ENCODE results near the gene MSMP. TPM values are rescaled to one million over a fixed set of nuclear protein-coding genes. Genes with fewer than 3 reads are reported as not detected.

Gene MSMP
- total RNA-seq, 2 experiments from 2014 or later: 2.3 to 4.1 TPM

DNA sequence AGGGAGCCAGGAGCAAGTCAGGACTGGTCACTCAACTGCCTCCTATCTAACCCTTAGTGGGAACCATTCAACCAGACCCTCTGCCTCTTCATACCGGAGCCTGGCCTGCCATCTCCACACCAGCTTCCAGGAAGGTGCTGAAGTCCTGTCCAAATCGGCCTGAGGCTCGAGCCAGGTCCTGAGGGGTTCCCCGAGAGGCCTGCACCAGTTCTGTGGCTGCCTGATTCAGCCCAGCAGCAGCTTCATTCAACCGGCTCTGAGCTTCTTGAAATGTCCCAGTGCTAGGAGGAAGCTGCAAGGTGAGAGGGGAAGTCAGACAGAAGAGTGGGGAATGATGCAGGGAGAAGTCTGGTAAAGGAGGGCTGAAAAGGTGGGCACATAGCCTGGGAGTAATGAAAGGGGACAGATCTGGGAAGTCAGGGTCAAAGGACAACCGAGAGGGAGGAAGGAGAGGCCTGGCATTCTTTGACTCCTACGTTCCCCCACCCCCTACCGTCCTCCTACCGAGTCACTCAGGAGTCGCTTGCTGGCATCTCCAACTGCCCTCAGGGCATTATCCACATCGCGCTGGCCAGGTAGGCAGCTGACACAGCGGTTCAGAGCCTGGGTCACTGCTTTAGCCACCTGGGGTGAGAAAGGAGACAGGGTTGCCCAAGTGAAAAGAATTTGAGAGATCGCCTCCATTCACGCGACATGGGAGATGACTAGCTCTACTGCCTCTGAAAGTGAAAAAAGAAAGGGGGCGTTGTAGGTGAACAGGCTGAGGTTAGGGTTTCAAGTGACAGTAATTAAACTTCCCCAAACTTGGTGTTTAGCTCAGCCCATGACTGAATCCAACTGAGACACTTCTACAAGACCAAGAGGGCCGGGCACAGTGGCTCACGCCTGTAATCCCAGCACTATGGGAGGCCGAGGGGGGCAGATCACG lies 42.3 kb downstream of the MSMP start:
- BruUV-seq (replicated peaks): no TSS peak
- DNase-seq (ENCODE audit: low spot score): no peak
- no peaks in the 10 kb centered on the region for H4K20me1 ChIP-seq (ENCODE audit: insufficient read depth, low read length)
- H2AFZ ChIP-seq (ENCODE audit: low read length): no peak overlapping the region
- intact Hi-C loops (cut with micrococcal nuclease; ENCODE audit: unreplicated experiment): no loop called here
- no peaks in the 10 kb centered on the region for H3K9me2 ChIP-seq (ENCODE audit: insufficient read depth, low read length)
- H3K9me3 ChIP-seq (ENCODE audit: low read length): no peaks in the 10 kb centered on the region
- no peak overlapping the region for H3K4me2 ChIP-seq (ENCODE audit: low read length)
- no peak overlapping the region for H3K27ac ChIP-seq (ENCODE audit: low read depth, low read length, poor library complexity, severe bottlenecking)
- no peaks in the 10 kb centered on the region for H3K79me2 ChIP-seq (ENCODE audit: insufficient read depth, low read depth, low read length)
- peaks cover 95% of the 10 kb centered on the region for H3K36me3 ChIP-seq (ENCODE audit: insufficient read depth, low read length)
- H3K4me3 ChIP-seq (ENCODE audit: low read depth, low read length, poor library complexity, severe bottlenecking): no peak overlapping the region
- ChIA-PET POLR2A (no interaction called here), CTCF (ENCODE audit: unreplicated experiment) (interaction anchor here (0.6 kb wide), 1 partner anchor 13 kb away, joined by 3 read pairs; no protein-coding TSS in a partner anchor)
- no peaks in the 10 kb centered on the region for H3K4me1 ChIP-seq (ENCODE audit: insufficient read depth, low read length, poor library complexity, severe bottlenecking)
- TF ChIP-seq EZH2phosphoT487 (IDR thresholded peaks at IDR 0.05; ENCODE audit: borderline replicate concordance, low read depth, low read length): no peak
- TF ChIP-seq, protein P1, sequence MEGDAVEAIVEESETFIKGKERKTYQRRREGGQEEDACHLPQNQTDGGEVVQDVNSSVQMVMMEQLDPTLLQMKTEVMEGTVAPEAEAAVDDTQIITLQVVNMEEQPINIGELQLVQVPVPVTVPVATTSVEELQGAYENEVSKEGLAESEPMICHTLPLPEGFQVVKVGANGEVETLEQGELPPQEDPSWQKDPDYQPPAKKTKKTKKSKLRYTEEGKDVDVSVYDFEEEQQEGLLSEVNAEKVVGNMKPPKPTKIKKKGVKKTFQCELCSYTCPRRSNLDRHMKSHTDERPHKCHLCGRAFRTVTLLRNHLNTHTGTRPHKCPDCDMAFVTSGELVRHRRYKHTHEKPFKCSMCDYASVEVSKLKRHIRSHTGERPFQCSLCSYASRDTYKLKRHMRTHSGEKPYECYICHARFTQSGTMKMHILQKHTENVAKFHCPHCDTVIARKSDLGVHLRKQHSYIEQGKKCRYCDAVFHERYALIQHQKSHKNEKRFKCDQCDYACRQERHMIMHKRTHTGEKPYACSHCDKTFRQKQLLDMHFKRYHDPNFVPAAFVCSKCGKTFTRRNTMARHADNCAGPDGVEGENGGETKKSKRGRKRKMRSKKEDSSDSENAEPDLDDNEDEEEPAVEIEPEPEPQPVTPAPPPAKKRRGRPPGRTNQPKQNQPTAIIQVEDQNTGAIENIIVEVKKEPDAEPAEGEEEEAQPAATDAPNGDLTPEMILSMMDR (conservative IDR thresholded peaks at IDR 0.05; ENCODE audit: low read length): no peak

DNA sequence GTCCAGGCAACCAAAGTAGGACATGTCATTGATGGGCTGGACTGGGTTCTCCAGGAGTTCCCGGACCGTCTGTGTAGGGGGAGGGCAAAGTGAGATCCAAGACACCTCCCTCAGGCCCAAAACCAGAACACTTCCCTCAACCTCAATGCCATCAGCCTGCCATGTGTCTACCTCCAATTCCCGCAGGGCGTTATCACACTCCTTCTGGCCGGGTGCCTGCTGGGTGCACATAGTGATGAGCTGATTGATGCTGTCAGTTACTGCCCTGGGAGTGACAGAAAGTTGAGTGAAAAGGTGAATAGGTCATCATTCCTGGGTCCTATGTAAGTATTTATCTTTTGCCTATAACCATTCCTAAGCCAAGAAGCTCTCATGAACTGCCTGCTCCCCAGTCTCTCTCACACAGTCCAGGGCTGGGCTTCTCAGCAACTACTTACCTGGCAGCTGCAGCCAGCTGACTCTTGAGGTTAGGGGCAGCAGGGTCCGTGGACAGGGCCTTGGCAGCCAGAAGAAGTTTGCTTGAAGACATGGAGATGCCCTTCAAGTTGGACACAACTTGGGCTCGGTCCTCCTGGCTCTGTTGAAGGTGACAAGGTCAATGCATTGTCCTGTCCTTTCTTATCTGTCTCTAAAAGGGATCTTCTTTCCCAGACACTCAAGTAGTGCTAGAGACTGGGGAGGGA lies 43.1 kb downstream of the MSMP start:
- no peak overlapping the region for H3K4me2 ChIP-seq (ENCODE audit: low read length)
- no peak overlapping the region for H3K27ac ChIP-seq (ENCODE audit: low read depth, low read length, poor library complexity, severe bottlenecking)
- BruUV-seq (replicated peaks): TSS peak; percentile 48
- no peaks in the 10 kb centered on the region for H3K9me2 ChIP-seq (ENCODE audit: insufficient read depth, low read length)
- no peak for TF ChIP-seq EZH2phosphoT487 (IDR thresholded peaks at IDR 0.05; ENCODE audit: borderline replicate concordance, low read depth, low read length)
- TF ChIP-seq, protein P1 (conservative IDR thresholded peaks at IDR 0.05; ENCODE audit: low read length): no peak
- ChIA-PET POLR2A (no interaction called here), CTCF (ENCODE audit: unreplicated experiment) (no interaction called here)
- intact Hi-C loops (cut with micrococcal nuclease; ENCODE audit: unreplicated experiment): no loop called here
- no peak for DNase-seq (ENCODE audit: low spot score)
- H3K36me3 ChIP-seq (ENCODE audit: insufficient read depth, low read length): peaks cover 95% of the 10 kb centered on the region
- H3K9me3 ChIP-seq (ENCODE audit: low read length): no peaks in the 10 kb centered on the region
- no peaks in the 10 kb centered on the region for H3K4me1 ChIP-seq (ENCODE audit: insufficient read depth, low read length, poor library complexity, severe bottlenecking)
- H4K20me1 ChIP-seq (ENCODE audit: insufficient read depth, low read length): no peaks in the 10 kb centered on the region
- no peak overlapping the region for H2AFZ ChIP-seq (ENCODE audit: low read length)
- H3K4me3 ChIP-seq (ENCODE audit: low read depth, low read length, poor library complexity, severe bottlenecking): no peak overlapping the region
- H3K79me2 ChIP-seq (ENCODE audit: insufficient read depth, low read depth, low read length): no peaks in the 10 kb centered on the region
